HepG2 (cell line): Measurements from ENCODE around the gene PGA3. TPM values are rescaled to one million over a fixed set of nuclear protein-coding genes. Genes with fewer than 3 reads are reported as not detected.
"Not testable (repeated sequence)": the region's sequence is repeated elsewhere in the genome, so short reads cannot be mapped to it uniquely, and the experiment has no call there.

ENCODE experiments used
- ATAC-seq: fragments of 200-7000 bp; cut with Tn5 transposase; 3 replicates; pipeline ENCODE4 v1.9.1; 2020; ENCODE audit warnings: mild to moderate bottlenecking, moderate library complexity
- BruUV-seq: library from RNA; stranded (reverse); fragments of 400-500 nt; replicated peaks from 2 replicates; lab custom pipeline; 2021; lab: Mats Ljungman, UMichigan
- CTCF ChIA-PET: fragments of 300-600 bp; formaldehyde crosslinking; extraction: SDS; loops from one replicate; lab custom pipeline; 2021; ENCODE audit warnings: low total read pairs, inconsistent platforms, low intra/inter-chr PET ratio; lab: Yijun Ruan, JAX
- POLR2A ChIA-PET: fragments of 350-600 bp; sonication (Branson Sonifier 250); formaldehyde crosslinking; loops from one replicate; lab custom pipeline; 2020; ENCODE audit warnings: antibody characterized with exemption, inconsistent platforms; lab: Yijun Ruan, JAX
- DNase-seq: peaks from one replicate; pipeline ENCODE4 v3.0.0-alpha.2; 2015; ENCODE audit warnings: low spot score
- FAIRE-seq: peaks from 3 replicates; lab custom pipeline; 2011; peaks lifted over from hg19 to GRCh38; lab: Jason Lieb, UNC
- H2AFZ ChIP-seq: one replicate; pipeline ENCODE4 v1.6.1; 2011; ENCODE audit warnings: low read length, inconsistent platforms
- H3K27ac ChIP-seq: fragments of 300-600 bp; 3 replicates; pipeline ENCODE4 v1.8.0; 2011; ENCODE audit warnings: mixed run types, mild to moderate bottlenecking, mixed read lengths, low read length, inconsistent platforms; ENCODE audit not compliant: insufficient read depth; ENCODE audit errors: extremely low read length
- H3K27me3 ChIP-seq, 2 experiments: fragments of 200-600 bp in 1 of 2; 2 replicates in 1 of 2; 3 replicates in 1 of 2; pipeline versions ENCODE4 v1.6.0 to v1.8.0; 2011; ENCODE audit warnings: low read length in 2 of 2, mild to moderate bottlenecking in 2 of 2, moderate library complexity in 2 of 2, inconsistent platforms in 1 of 2; ENCODE audit not compliant: insufficient read depth in 2 of 2, control insufficient read depth in 1 of 2
- H3K36me3 ChIP-seq, 2 experiments: fragments of 200-600 bp in 1 of 2; replicated peaks in 1 of 2; 2 replicates in 1 of 2; 3 replicates in 1 of 2; pipeline versions ENCODE4 v1.5.1 to v1.8.0; 2011; ENCODE audit warnings: low read length in 2 of 2, inconsistent platforms in 1 of 2; ENCODE audit not compliant: insufficient read depth in 2 of 2, control insufficient read depth in 1 of 2
- H3K4me1 ChIP-seq: 2 replicates; pipeline ENCODE4 v1.5.1; 2012; ENCODE audit warnings: low read length, inconsistent platforms; ENCODE audit not compliant: insufficient read depth
- H3K4me2 ChIP-seq: 2 replicates; pipeline ENCODE4 v1.6.0; 2011; ENCODE audit warnings: low read depth, low read length, inconsistent platforms
- H3K4me3 ChIP-seq, 3 experiments: fragments of 200-600 bp in 1 of 3; sonication (generic), shearing (Covaris generic) in 1 of 3; replicated peaks in 1 of 3; 2 replicates each; pipeline ENCODE4 v1.5.1; 2011 to 2016; ENCODE audit warnings: low read length in 3 of 3, inconsistent platforms in 2 of 3, low read depth in 2 of 3, mild to moderate bottlenecking in 2 of 3, control low read depth in 1 of 3, mixed read lengths in 1 of 3; ENCODE audit not compliant: insufficient read depth in 1 of 3
- H3K79me2 ChIP-seq: one replicate; pipeline ENCODE4 v1.6.1; 2011; ENCODE audit warnings: low read length, inconsistent platforms; ENCODE audit not compliant: insufficient read depth
- H3K9ac ChIP-seq: 2 replicates; pipeline ENCODE4 v1.6.0; 2011; ENCODE audit warnings: mild to moderate bottlenecking, low read depth, low read length, inconsistent platforms; ENCODE audit not compliant: insufficient read depth
- H3K9me3 ChIP-seq: 2 replicates; pipeline ENCODE4 v1.5.1; 2012; ENCODE audit warnings: mild to moderate bottlenecking, low read length
- H4K20me1 ChIP-seq: 2 replicates; pipeline ENCODE4 v1.6.0; 2011; ENCODE audit warnings: inconsistent platforms, mild to moderate bottlenecking, low read length, moderate library complexity; ENCODE audit not compliant: insufficient read depth
- WGBS: methylation state at CpG from one replicate; pipeline ENCODE4 v1.1.6; 2017; ENCODE audit warnings: low lambda C conversion rate; 5-methylcytosine and 5-hydroxymethylcytosine counted together
- in situ Hi-C: cut with HindIII; loops from 2 replicates; pipeline ENCODE4 v1.10.0; 2017; ENCODE audit warnings: low pct_unique_long_range_greater_than_20kb; ENCODE audit not compliant: extremely low pct_ligation_motif_present
- intact Hi-C: fragments of 100-400 bp; cut with micrococcal nuclease; formaldehyde crosslinking; loops from one replicate; pipeline ENCODE4 v1.10.0; 2022; ENCODE audit not compliant: unreplicated experiment
- polyA plus RNA-seq, 8 experiments: library from polyadenylated mRNA; depleted of rRNA in 3 of 8; stranded (reverse) in 7 of 8; unstranded in 1 of 8; fragments of >200 nt; fragmentation: Illumina TruSeq in 4 of 8; extraction: Trizol in 4 of 8; gene quantifications; 2 replicates each; pipeline versions ENCODE4 v1.2.1 to v1.2.3, GENCODE V29; 2011 to 2016; ENCODE audit warnings: low read depth in 4 of 8, missing spikeins in 1 of 8, mixed read lengths in 1 of 8; ENCODE audit not compliant: insufficient read depth in 1 of 8
- total RNA-seq, 5 experiments: library from RNA; depleted of rRNA; stranded (reverse); fragments of >200 nt; fragmentation: Illumina TruSeq; extraction: Trizol; gene quantifications; 2 replicates each; pipeline ENCODE4 v1.2.3, GENCODE V29; 2016; ENCODE audit warnings: low read depth in 1 of 5

PGA3 gene
- total and polyA plus RNA-seq, 2 of the 13 experiments (the other 11 are each of a cell fraction or from before 2014, with no cell fraction given) = not detected

DNA sequence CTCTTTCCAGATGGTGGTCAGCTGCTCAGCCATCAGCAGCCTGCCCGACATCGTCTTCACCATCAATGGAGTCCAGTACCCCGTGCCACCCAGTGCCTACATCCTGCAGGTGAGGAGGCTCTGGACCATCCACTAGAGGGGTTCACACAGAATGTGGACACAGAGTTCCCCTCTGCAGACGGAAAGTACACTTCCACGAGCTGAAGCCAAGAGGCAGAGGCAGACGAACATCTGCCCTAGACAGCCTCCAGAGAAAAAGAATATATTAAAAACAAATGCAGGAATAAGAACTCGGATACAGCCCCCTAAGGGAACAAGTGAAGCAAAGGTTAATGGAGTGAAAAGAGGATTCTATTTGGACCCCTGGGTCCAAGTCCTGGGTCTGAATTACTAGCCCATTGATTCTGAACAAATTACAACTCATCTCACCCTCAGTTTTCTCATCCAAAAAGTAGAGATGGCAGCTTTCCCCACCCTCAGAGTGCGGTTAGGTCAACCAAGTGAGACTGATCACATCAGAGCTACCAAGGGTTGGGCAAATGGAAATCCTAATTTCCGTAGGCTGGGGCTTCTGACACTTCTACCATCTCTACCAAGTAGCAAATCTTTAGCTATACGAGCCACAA lies 8.1 kb downstream of the PGA3 start:
- intact Hi-C loops = not testable (repeated sequence)

DNA sequence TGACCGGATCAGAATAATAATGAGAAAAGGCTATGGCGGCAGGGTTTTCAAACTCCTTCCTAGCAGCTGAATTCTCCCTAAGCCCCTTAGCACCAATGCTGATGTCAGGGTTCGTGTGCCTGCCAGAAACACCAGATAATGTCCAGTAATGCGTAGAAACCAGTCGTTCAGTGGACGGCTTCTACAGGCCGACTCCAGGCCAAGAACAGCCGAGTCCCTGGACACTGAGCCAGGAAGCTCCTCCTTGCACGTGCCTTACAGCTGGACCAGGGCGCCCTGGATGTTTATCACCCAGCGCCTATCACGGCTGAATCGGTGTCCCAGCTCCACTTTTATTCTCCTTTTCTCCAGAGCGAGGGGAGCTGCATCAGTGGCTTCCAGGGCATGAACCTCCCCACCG lies 8.9 kb downstream of the PGA3 start:
- ATAC-seq, H3K27me3 ChIP-seq, intact Hi-C loops, CTCF ChIA-PET, H3K27ac ChIP-seq, H2AFZ ChIP-seq, H3K9me3 ChIP-seq, H3K4me1 ChIP-seq, in situ Hi-C loops, H3K4me2 ChIP-seq, H3K36me3 ChIP-seq, H4K20me1 ChIP-seq, H3K79me2 ChIP-seq, POLR2A ChIA-PET, H3K4me3 ChIP-seq, FAIRE-seq, DNase-seq, BruUV-seq, H3K9ac ChIP-seq: not testable (repeated sequence)
- no CpG with 5 or more reads among the region's 15 CpGs for WGBS

More for the DNA sequence above, 8.1 kb downstream of the PGA3 start:
- 5% methylated on average over 4 of the region's 10 CpGs for WGBS
- H2AFZ ChIP-seq, H4K20me1 ChIP-seq, H3K79me2 ChIP-seq, POLR2A ChIA-PET, H3K27me3 ChIP-seq, H3K9me3 ChIP-seq, DNase-seq, in situ Hi-C loops, H3K4me2 ChIP-seq, H3K27ac ChIP-seq, H3K9ac ChIP-seq, H3K4me3 ChIP-seq, ATAC-seq, FAIRE-seq, CTCF ChIA-PET, H3K36me3 ChIP-seq, H3K4me1 ChIP-seq, BruUV-seq: not testable (repeated sequence)

DNA sequence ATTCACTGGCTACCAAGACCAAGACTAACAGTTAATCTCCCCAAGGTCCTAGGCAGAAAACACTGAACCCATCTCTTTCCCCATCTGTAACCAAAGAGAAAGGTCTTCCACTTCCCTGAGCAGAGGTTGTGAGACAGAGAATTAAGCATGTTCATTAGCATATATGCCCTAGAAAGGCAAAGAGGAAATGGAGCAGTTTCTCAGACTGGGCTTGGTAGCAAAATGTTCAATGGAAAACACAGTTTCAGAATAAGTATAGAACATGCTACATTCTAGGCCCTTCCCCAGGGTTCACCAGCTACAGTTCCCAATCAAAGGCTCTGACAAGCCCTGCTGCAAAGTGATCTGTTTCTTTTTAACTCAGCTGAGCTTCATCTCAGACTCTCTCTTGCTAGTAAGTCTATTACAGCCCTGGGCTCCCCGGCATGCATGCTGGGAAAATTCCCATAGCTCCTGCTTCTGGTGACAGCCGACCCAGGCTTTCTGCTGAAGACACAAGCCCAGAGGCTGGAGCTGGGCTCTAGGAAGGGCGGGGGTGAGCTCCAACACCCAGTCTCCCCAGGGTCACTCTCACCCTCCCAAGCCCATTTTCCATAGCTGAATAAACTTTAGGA lies 10.5 kb downstream of the PGA3 start:
- H3K79me2 ChIP-seq, CTCF ChIA-PET, H3K4me1 ChIP-seq, intact Hi-C loops, H3K27ac ChIP-seq, H3K36me3 ChIP-seq, H3K9me3 ChIP-seq, H3K9ac ChIP-seq, FAIRE-seq, H3K4me2 ChIP-seq, DNase-seq, H4K20me1 ChIP-seq, BruUV-seq, ATAC-seq, H2AFZ ChIP-seq, in situ Hi-C loops, H3K27me3 ChIP-seq, H3K4me3 ChIP-seq, POLR2A ChIA-PET: not testable (repeated sequence)
- no CpG with 5 or more reads among the region's 3 CpGs for WGBS

DNA sequence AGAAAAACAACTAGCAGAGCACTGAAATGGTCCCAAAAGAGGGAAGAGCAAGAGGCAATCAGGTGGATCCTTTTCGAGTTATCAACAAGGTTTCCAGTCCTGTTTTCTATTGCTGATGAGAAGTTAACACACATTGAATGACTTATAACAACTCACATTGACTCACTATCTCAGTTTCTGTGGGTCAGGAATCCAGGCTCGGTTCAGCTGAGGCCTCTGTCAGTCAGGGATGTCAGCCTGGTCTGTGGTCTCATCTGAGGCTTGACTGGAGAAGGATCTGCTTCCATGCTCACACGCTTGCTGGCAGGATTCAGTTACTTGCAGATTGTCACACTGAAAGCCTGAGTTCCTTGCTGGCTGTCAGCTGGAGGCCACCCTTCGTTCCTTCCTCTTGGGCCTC lies 15.0 kb downstream of the PGA3 start:
- H3K27ac ChIP-seq, H3K79me2 ChIP-seq, H3K4me1 ChIP-seq, H3K4me2 ChIP-seq, intact Hi-C loops, FAIRE-seq, CTCF ChIA-PET, ATAC-seq, H3K9me3 ChIP-seq, H4K20me1 ChIP-seq, BruUV-seq, H2AFZ ChIP-seq, H3K27me3 ChIP-seq, POLR2A ChIA-PET, H3K4me3 ChIP-seq, DNase-seq, H3K36me3 ChIP-seq, H3K9ac ChIP-seq, in situ Hi-C loops: not testable (repeated sequence)
- WGBS = no CpG with 5 or more reads among the region's 4 CpGs
